Adrenal gland (tissue), 12 donors: ENCODE measurements around the gene ARHGEF10L. TPM values are rescaled to one million over a fixed set of nuclear protein-coding genes. Genes with fewer than 3 reads are reported as not detected.

ENCODE experiments used
- DNase-seq, 7 donors: peaks; one replicate each; pipeline ENCODE4 v3.0.0-alpha.2; 2019 to 2020
- H3K27ac ChIP-seq, 5 donors: fragments of 200-600 bp; sonication (generic) in 4 of 5; 1 replicate in 3 of 5; 2 replicates in 2 of 5; pipeline versions ENCODE4 v1.5.1 to v1.8.0; 2016 to 2020; ENCODE audit warnings: mild to moderate bottlenecking in 1 of 5
- H3K27me3 ChIP-seq: fragments of 200-600 bp; 2 replicates; pipeline ENCODE4 v1.8.0; 2021
- H3K36me3 ChIP-seq, 2 donors: fragments of 200-600 bp; replicated peaks in 1 of 2; 1 replicate in 1 of 2; 2 replicates in 1 of 2; pipeline versions ENCODE4 v1.5.1 to v1.8.0; 2018 to 2022
- H3K4me1 ChIP-seq, 2 donors: fragments of 200-600 bp; replicated peaks in 1 of 2; 1 replicate in 1 of 2; 2 replicates in 1 of 2; pipeline versions ENCODE4 v1.5.1 to v1.8.0; 2018 to 2021
- H3K4me3 ChIP-seq, 4 donors: fragments of 200-600 bp; sonication (generic) in 3 of 4; one replicate each; pipeline ENCODE4 v1.5.1; 2016 to 2018
- H3K9me3 ChIP-seq, 3 donors: fragments of 200-600 bp; sonication (generic) in 1 of 3; replicated peaks in 1 of 3; 1 replicate in 2 of 3; 2 replicates in 1 of 3; pipeline versions ENCODE4 v1.5.1 to v1.8.0; 2016 to 2021
- POLR2A ChIP-seq, 2 donors: fragments of 450-650 bp; IDR thresholded peaks; one replicate each; pipeline ENCODE4 v1.6.1; 2017; ENCODE audit warnings: antibody characterized with exemption in 2 of 2, mild to moderate bottlenecking in 2 of 2, moderate library complexity in 1 of 2
- WGBS, 4 donors: extraction: QIAGEN DNeasy Blood & Tissue Kit in 2 of 4; methylation state at CpG; one replicate each; pipeline versions ENCODE4 v1.1.5 to v1.1.7; 2013 to 2017; 5-methylcytosine and 5-hydroxymethylcytosine counted together
- intact Hi-C, 2 donors: fragments of 100-400 bp; cut with DNase I; formaldehyde crosslinking; loops; one replicate each; pipeline versions ENCODE4 v1.14.1 to v1.15.0; 2022 to 2023
- polyA plus RNA-seq, 3 donors: library from polyadenylated mRNA; stranded (reverse); fragments of 200-250 nt in 2 of 3; fragments of 350-450 nt in 1 of 3; fragmentation: Illumina TruSeq in 1 of 3; extraction: RNeasy Lipid Tissue Mini Kit (QIAGEN cat#74804) in 1 of 3; gene quantifications; one replicate each; pipeline ENCODE4 v1.2.3, GENCODE V29; 2013 to 2014
- total RNA-seq, 9 donors: library from RNA; depleted of rRNA in 4 of 9; stranded (reverse); fragments of >200 nt in 4 of 9; fragments of 120-200 nt in 1 of 9; fragmentation: NEBNext Ultra II Directional in 1 of 9; extraction: Animal tissue kit (Norgen Biotek cat#: 25700) in 1 of 9; gene quantifications; one replicate each; pipeline versions ENCODE4 v1.1.0 to v1.2.4, GENCODE V29; 2013 to 2023
- TF ChIP-seq, protein P1 (sequence below), 6 experiments: fragments of 450-650 bp in 4 of 6; fragments of 200-600 bp in 2 of 6; sonication (generic) in 1 of 6; IDR thresholded peaks; 1 replicate in 5 of 6; 2 replicates in 1 of 6; pipeline versions ENCODE4 v1.5.1 to v1.8.0; 2016 to 2021; ENCODE audit warnings: antibody characterized with exemption in 6 of 6, mild to moderate bottlenecking in 2 of 6, moderate library complexity in 1 of 6
- donor health status: healthy with polysubstance abuse.
- donor health status: Bipolar disorder and iron deficiency.
- donor health status: DM: yes; HTN: yes; CAD: no.
- donor health status: DM: no; HTN: no; CAD: no.
- donor health status: DM: no; HTN: no; CAD: no.
- donor health status: DM: yes; HTN: yes; CAD: no.

The ARHGEF10L gene
- total and polyA plus RNA-seq, 12 donors = 1.7 to 54.9 (median 30.1) TPM

DNA sequence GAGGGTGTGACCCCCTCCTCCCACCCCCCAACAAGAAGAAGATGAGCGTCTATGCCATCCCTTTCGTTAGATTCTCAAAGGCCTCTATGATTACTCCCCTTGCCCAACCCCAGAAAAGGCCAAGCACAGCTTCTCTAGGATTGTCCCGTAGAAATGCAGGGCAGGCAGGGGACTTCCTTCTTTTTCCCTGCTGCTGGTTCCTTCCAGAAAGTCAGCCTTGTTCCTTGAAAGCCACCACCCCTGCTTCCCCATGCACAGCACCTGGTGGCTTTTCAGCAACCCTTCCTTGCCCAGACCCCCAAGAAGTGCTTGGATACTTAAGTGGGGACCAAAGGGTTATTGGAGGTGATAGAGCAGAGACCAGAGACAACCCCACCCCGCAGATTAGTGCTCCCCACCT, 75.1 kb downstream of the ARHGEF10L start:
- Histone ChIP-seq H3K27me3 (no peaks in the 10 kb centered on the region), H3K9me3 (no peaks in the 10 kb centered on the region), H3K4me3 (no peak overlapping the region), H3K27ac (peak overlapping the region in 1 of 5 donors; percentile 38), H3K36me3 (peaks cover 0 to 10% of the 10 kb centered on the region in 2 donors), H3K4me1 (no peaks in the 10 kb centered on the region)
- WGBS, 4 donors = 74 to 86% (median 83%) methylated on average over 4 of the region's 4 CpGs
- intact Hi-C loops = loop anchor here in 1 of 2 donors (10.0 kb wide), 1 partner anchor 190 kb away; no protein-coding TSS in a partner anchor
- no peak for DNase-seq
- TF ChIP-seq, protein P1, sequence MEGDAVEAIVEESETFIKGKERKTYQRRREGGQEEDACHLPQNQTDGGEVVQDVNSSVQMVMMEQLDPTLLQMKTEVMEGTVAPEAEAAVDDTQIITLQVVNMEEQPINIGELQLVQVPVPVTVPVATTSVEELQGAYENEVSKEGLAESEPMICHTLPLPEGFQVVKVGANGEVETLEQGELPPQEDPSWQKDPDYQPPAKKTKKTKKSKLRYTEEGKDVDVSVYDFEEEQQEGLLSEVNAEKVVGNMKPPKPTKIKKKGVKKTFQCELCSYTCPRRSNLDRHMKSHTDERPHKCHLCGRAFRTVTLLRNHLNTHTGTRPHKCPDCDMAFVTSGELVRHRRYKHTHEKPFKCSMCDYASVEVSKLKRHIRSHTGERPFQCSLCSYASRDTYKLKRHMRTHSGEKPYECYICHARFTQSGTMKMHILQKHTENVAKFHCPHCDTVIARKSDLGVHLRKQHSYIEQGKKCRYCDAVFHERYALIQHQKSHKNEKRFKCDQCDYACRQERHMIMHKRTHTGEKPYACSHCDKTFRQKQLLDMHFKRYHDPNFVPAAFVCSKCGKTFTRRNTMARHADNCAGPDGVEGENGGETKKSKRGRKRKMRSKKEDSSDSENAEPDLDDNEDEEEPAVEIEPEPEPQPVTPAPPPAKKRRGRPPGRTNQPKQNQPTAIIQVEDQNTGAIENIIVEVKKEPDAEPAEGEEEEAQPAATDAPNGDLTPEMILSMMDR (IDR thresholded peaks at IDR 0.05) = no peak
- no peak for TF ChIP-seq POLR2A (IDR thresholded peaks at IDR 0.05)

DNA sequence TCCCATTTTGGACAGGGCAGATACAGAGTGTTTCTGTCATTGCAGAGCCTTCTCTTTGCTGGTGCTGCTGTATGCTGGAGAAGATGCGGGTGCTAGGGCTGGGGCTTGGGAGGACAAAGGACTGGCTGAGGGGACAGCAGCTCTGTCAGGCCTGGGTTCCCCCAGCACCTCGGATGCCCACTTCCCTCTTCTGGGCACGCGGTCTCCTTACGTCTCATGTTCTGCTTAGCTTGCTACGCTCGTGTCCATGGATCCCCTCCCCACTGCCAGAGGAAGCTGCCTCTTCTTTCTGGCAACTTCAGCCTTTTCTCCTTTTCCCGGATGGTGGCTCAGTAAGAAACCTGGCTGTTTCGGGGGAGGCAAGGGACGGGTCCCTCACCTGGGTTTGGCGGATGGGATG, 75.7 kb downstream of the ARHGEF10L start:
- H3K36me3 ChIP-seq = peaks cover 0 to 11% of the 10 kb centered on the region in 2 donors
- peak in 4 of 7 donors; percentile 33 to 51 (median 48) for DNase-seq
- H3K27ac ChIP-seq = peak overlapping the region in 1 of 5 donors; percentile 38
- H3K4me3 ChIP-seq = no peak overlapping the region
- intact Hi-C loops = loop anchor here in 1 of 2 donors (10.0 kb wide), 1 partner anchor 190 kb away; no protein-coding TSS in a partner anchor
- TF ChIP-seq POLR2A (IDR thresholded peaks at IDR 0.05) = no peak
- TF ChIP-seq, protein P1 (IDR thresholded peaks at IDR 0.05) = no peak
- H3K4me1 ChIP-seq = no peaks in the 10 kb centered on the region
- H3K27me3 ChIP-seq = no peaks in the 10 kb centered on the region
- no peaks in the 10 kb centered on the region for H3K9me3 ChIP-seq
- WGBS, 4 donors = 79 to 93% (median 82%) methylated on average over 10 to 11 of the region's 11 CpGs

DNA sequence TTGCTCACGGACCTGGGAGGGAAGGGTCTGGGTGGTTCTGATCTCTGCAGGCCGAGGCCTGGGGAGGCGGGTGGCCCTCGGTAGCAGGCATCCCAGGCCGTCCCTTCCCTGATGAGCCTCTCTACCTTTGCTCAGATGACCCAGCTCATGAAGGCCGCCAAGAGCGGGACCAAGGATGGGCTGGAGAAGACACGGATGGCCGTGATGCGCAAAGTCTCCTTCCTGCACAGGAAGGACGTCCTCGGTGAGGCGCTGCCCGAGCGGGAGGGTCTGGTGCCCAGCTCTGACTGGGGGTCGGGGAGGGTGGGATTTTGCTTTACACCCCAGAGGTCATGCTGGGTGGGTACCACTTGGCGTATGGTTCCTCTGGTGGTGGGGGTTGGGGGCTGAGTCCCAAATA, 76.5 kb downstream of the ARHGEF10L start:
- no peak for TF ChIP-seq POLR2A (IDR thresholded peaks at IDR 0.05)
- TF ChIP-seq, protein P1 (IDR thresholded peaks at IDR 0.05) = no peak
- Histone ChIP-seq H3K4me3 (no peak overlapping the region), H3K4me1 (no peaks in the 10 kb centered on the region), H3K36me3 (peaks cover 0 to 11% of the 10 kb centered on the region in 2 donors), H3K27me3 (no peaks in the 10 kb centered on the region), H3K9me3 (no peaks in the 10 kb centered on the region), H3K27ac (no peak overlapping the region)
- WGBS, 4 donors = 87 to 94% (median 92%) methylated on average over 8 to 17 of the region's 17 CpGs
- intact Hi-C loops = loop anchor here in 1 of 2 donors (10.0 kb wide), 1 partner anchor 191 kb away; no protein-coding TSS in a partner anchor
- no peak for DNase-seq

DNA sequence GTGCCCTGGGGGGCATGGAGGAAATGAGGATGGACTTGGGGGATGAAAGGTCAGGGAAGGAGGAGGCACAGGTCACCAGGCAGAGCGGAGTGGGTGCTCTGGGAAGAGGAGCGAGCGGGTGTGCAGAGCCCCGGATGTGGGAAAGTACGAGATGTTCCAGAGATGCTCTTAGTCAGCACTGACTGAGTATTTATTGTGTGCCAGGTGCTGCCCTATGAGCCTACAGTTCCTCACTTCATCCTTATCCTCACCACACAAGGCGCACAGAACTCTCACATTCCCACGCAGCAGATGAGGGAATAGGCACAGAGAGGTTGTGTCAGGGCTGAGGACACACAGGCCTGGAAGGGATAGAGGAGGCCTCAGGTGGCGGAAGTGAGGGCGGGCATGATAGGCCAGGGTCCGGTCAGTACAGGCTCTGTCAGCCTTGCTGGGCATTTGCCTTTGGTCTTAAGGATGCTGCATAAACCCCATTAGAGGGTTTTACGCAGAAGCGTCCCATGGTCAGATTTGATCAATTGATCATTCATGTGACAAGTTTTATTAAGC, 77.3 kb downstream of the ARHGEF10L start:
- intact Hi-C loops = loop anchor here in 1 of 2 donors (10.0 kb wide), 1 partner anchor 192 kb away; no protein-coding TSS in a partner anchor
- 92 to 96% (median 94%) methylated on average over 12 of the region's 12 CpGs for WGBS, 4 donors
- Histone ChIP-seq H3K4me3 (no peak overlapping the region), H3K27ac (no peak overlapping the region), H3K4me1 (no peaks in the 10 kb centered on the region), H3K9me3 (no peaks in the 10 kb centered on the region), H3K27me3 (no peaks in the 10 kb centered on the region), H3K36me3 (peaks cover 0 to 16% of the 10 kb centered on the region in 2 donors)
- TF ChIP-seq, protein P1 (IDR thresholded peaks at IDR 0.05) = no peak
- TF ChIP-seq POLR2A (IDR thresholded peaks at IDR 0.05) = no peak
- no peak for DNase-seq
